ENCODE data around the gene ARMC9. TPM values are rescaled to one million over a fixed set of nuclear protein-coding genes. Genes with fewer than 3 reads are reported as not detected.
"Not testable (repeated sequence)": the region's sequence is repeated elsewhere in the genome, so short reads cannot be mapped to it uniquely, and the experiment has no call there.

ARMC9 gene
- polyA plus RNA-seq (ENCODE audit: insufficient read length): 27.3 TPM
- long read RNA-seq, donor 1, partial matches to known transcripts: 9 of 11 reads
- long read RNA-seq, donor 1, other reads (novel, unspliced or antisense): 0 of 11 reads
- long read RNA-seq, donor 2, partial matches to known transcripts: 0 of 1 reads
- long read RNA-seq, donor 2, other reads (novel, unspliced or antisense): 0 of 1 reads
- long read RNA-seq, donor 3, partial matches to known transcripts: 0 of 1 reads
- long read RNA-seq, donor 3, other reads (novel, unspliced or antisense): 0 of 1 reads
- long read RNA-seq, donor 4: 0 reads
- long read RNA-seq, donor 5, partial matches to known transcripts: 5 of 9 reads
- long read RNA-seq, donor 5, other reads (novel, unspliced or antisense): 0 of 9 reads
- long read RNA-seq, donor 6, partial matches to known transcripts: 0 of 1 reads
- long read RNA-seq, donor 6, other reads (novel, unspliced or antisense): 0 of 1 reads
- long read RNA-seq, donor 7, partial matches to known transcripts: 6 of 10 reads
- long read RNA-seq, donor 7, other reads (novel, unspliced or antisense): 0 of 10 reads
- long read RNA-seq, donor 8: 0 reads

- peak; percentile 84 for DNase-seq
Observed at GRCh38 chr2:231198291-231199173, at the start of gene ARMC9. Gene ARMC9, plus strand, starts transcription at chr2:231198631. Its CDS starts 7,608 bp downstream, at chr2:231206239.

DNA sequence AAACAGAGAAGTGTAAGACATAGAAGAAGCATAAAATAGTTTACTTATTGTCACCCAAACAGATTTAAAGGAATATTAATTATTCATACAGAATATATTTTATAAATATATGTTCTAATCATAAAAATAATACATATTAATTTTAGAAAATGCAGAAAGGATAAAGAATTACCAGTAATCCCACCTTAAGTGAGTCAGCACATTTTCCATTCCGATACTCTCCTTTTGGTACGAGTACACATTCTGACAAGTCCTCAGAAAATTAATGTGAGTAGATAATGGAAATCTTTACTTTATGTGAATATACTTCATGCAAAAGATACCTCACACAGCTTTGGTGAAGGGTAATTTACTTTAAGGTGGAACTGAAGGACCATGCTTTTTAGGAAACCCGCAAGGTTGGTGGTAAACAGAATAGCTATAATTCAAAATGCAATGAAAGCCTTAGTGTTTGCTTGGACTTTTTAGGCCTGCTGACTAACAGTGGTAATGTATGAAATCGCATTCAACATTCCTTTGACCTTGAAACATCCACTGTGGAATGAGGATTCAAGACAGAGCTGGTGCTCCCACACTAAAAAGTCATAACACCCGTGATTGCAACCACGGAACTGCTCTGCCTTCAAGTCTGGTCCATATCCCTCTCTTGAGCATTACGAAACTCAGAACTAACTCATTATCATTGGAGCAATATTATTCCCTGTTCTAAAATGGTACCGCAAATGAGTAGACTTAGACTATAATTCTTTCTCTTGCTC lies 45.5 kb upstream of the ARMC9 start:
- DNase-seq: no peak

- no peak for DNase-seq
Observed at GRCh38 chr2:231159306-231159705, 39.1 kb upstream of the ARMC9 start.

- DNase-seq: no peak
Observed at GRCh38 chr2:231160701-231161100, 37.7 kb upstream of the ARMC9 start.

- DNase-seq: no peak
Observed at GRCh38 chr2:231161252-231161839, 37.1 kb upstream of the ARMC9 start.

GRCh38 chr2:231161877-231162329 lies 36.5 kb upstream of the ARMC9 start:
- DNase-seq: peak; percentile 60

GRCh38 chr2:231163011-231163410 lies 35.4 kb upstream of the ARMC9 start:
- no peak for DNase-seq

DNA sequence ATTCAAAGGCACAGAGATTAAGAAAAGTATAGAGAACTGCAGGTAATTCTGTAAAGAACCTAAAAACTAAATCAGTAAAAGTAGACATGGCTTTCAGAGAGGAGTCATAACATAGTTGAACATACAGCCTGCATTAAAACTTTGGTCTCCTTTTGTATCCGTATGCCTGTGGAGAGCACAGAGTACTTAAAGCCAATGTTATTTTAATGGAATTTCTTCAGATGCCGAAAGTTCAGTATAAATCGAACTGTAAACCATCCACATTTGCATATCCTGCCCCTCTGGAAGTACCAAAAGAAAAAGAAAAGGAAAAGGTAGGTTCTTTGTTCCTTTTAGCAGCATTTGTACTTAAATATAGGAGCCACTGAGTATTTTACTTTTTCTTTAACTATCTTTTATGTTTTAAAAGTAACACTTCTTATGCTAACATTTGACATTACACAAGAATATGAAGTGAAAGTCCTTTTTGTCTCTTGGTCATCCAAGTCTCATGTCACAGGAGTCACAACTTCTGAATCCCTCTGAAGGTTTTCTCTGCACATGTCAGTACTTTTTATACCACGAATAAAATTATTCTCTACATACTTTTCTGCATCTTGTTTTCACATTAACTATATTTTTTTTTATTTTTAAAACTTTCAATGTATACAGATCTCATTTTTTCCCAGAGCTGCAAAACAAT lies 34.9 kb upstream of the ARMC9 start:
- no peak for DNase-seq

GRCh38 chr2:231167745-231168459 lies 30.5 kb upstream of the ARMC9 start:
- no peak for DNase-seq

DNA sequence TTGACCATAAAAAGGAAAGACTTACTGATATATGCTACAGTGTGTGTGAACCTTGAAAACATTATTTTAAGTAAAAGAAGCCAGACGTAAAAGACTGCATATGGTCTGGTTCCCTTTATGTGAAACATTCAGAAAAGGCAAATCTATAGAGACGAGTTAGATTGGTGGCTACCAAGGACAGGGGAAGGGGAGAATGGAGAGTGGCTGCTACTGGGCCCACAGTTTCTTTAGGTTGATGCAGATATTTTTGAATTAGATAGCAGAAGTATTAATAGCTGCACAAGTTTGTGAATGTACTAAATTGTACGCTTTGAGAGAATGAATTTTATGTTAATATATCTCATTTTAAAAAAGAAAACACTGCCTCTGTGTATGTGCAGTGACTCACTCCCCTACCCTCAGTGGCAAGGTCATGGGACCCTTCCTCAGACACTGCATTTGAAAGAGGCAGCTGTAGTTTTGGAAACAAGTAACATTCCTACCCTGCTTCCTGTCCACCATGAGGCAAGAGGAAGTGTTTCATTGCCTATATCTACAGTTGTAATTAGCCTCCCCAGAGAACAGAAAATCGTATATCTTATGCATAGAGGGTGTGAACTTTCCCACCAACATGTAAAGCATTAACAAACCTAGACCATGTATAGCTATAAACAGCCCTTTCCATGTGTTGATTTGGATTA lies 29.8 kb upstream of the ARMC9 start:
- DNase-seq: no peak

DNA sequence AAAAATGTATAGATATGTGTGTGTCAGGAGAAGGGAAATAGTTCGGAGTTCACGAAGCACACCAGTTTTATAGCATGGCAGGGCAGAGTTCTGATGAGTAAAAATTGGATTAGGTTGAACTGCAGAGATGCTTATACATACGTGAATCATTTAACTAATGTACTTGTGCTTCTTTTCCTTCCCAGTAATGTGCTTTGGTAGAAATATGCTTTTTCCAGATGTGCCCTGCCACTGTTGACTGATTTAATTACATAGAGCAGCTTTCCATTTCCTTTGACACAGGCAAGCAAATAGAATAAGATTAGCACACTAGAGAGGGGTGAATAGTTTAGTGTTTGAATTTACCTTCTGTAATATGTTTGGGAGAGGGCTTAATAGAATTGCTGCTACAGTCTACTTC lies 28.9 kb upstream of the ARMC9 start:
- no peak for DNase-seq

- no peak for DNase-seq
Observed at GRCh38 chr2:231170055-231170454, 28.4 kb upstream of the ARMC9 start.

DNA sequence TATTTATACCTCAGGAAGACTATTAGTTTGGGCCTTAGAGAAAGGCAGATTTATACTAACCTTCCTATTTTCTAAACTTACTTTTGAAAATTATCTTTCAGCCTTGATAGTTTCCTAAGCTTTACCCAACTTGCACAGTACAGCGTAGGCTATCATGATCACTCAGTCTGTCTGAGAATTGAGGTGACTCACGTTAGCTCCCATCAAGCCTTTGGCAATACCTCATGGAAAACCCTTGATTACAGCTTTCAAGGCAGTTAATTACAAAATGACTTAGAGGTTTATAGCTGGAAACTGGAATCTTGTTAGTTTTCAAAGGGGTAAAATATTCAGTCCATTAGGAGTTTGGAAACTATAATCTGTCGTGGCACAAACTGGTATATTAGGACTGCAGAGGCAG lies 26.4 kb upstream of the ARMC9 start:
- DNase-seq: no peak

DNA sequence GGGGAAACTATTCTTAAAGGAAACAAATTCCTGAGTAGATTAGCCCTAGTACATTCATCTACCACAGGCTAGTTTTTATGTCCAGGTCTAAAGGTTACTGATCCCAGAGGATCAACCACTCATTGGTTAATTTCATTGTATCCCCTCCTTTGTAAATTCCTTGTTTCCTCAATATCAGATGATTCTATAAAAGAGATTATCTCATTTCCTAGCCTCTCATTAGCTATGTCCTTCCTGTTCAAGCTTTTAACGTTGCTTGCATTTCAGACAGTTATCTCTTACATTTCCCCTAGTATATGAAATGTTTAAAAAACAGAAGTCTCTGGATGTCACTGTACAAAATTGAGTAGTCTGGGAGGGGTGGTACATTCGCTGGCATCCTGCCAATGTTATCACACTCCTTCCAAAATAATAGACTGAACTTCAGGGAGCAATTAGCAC lies 24.2 kb upstream of the ARMC9 start:
- no peak for DNase-seq

DNA sequence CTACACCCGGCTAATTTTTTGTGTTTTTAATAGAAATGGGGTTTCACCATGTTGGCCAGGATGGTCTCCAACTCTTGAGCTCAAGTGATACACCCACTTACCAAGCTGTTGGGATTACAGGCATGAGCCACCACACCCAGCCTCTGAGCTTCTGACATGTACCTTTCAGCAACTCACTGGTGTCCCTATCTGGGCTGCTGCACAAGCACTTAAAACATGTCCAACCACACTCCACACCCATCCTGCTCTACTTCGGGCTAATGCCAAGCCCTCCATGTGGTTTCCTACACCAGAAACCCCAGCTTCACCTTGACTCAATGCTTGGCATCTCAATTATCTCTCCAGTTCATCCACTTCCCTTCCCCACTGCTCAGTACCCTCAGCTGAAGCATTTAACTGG lies 22.4 kb upstream of the ARMC9 start:
- no peak for DNase-seq

DNA sequence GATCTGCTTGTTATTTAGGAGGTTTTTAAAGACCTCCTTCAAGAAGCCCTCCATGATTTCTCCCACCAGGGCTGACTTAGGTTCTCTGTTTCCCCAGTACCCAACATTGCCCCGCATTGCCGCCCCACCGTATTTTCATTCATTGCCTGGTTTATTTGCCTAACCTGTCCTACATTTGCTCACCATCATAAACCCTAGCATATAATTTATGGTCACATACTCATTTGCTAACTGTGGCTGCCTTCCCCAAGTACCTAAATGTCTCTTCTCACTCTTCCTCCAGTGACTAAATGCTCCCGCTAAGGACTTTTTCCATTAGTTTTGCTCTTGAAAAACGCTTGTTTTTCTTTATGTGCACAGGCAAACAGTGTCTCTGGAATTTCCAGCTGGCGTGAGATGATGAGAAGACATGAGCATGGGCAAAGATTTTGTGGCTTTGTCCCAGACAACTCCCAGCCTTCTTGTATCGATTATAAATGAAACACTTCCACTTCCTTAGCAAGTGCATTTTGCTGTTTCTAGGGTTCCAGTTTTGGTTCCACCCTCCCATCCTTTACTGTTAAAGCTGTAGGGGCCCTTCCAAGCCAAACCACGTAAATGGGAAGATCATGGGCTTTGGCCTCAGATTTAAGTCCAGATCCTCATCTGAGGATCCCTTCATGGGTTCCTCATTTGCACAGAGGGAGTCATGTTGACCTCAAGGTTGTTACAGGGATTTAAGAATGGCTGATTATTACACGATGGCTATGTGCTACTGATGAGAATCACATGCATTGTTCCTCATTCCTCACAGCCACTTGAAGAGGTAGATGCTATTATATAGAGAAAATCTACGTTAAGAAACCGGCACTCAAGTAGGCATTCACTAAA lies 21.0 kb upstream of the ARMC9 start:
- DNase-seq: no peak

DNA sequence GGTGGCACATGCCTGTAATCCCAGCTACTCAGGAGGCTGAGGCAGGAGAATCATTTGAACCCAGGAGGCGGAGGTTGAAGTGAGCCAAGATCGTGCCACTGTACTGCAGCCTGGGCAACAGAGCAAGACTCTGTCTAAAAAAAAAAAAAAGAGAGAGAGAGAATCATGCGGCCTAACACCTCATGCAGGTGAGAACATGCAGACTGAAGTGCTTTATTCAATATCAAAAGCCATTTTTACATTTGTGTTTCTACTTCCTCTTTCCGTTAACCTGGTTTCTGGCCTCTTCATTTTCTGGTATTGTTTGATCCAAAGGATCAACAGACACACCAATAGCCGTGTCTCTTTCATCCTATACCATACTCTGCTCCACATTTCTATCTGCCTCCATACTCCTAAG lies 19.6 kb upstream of the ARMC9 start:
- not testable (repeated sequence) for DNase-seq

DNA sequence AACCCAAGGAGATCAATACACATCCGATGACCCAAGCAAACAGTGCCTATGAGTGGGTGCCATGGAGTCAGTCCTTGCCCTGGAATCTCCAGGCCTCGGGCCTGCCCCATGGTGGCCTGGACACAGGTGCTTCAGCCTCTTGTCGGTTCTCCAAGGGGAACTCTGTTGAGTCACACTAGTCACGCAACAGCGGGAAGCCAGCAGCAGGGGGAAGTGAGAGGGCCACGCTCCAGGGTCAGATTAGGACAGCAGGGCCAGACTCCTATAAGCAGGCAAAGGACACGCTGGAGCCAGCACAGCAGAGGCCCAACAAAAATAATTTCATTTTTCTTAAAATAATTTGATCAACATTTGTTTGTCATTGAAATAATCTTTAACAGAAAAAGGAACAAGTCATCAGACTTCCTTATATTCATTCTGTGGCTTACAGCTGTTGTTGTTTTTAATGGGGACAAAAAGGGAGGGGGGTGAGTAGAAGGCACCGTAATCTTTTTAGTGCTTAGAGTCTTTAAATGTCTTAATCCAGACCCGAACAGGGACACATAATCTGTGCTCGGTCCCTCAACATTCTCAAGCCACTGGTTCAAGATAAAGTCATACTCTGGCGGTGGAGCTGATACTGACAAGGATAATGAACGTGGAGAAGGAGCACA lies 16.4 kb upstream of the ARMC9 start:
- DNase-seq: no peak
